HepG2 (cell line): ENCODE data around the gene BAHCC1. TPM values are rescaled to one million over a fixed set of nuclear protein-coding genes. Genes with fewer than 3 reads are reported as not detected.

Source experiments
- KDM6A ChIP-seq: IDR thresholded peaks from 2 replicates; pipeline ENCODE4 v1.6.1; 2016; ENCODE audit warnings: low read depth
- ZNF12 ChIP-seq: sonication (generic); formaldehyde crosslinking; IDR thresholded peaks from 2 replicates; pipeline ENCODE4 v1.5.0; 2020; ENCODE audit warnings: missing genetic modification reagents
- ZNF230 ChIP-seq: sonication (generic); formaldehyde crosslinking; IDR thresholded peaks from 2 replicates; pipeline ENCODE4 v1.4.0; 2020; ENCODE audit warnings: mild to moderate bottlenecking, missing genetic modification reagents
- polyA plus RNA-seq, 8 experiments: library from polyadenylated mRNA; depleted of rRNA in 3 of 8; stranded (reverse) in 7 of 8; unstranded in 1 of 8; fragments of >200 nt; fragmentation: Illumina TruSeq in 4 of 8; extraction: Trizol in 4 of 8; gene quantifications; 2 replicates each; pipeline versions ENCODE4 v1.2.1 to v1.2.3, GENCODE V29; 2011 to 2016; ENCODE audit warnings: low read depth in 4 of 8, missing spikeins in 1 of 8, mixed read lengths in 1 of 8; ENCODE audit not compliant: insufficient read depth in 1 of 8
- total RNA-seq, 5 experiments: library from RNA; depleted of rRNA; stranded (reverse); fragments of >200 nt; fragmentation: Illumina TruSeq; extraction: Trizol; gene quantifications; 2 replicates each; pipeline ENCODE4 v1.2.3, GENCODE V29; 2016; ENCODE audit warnings: low read depth in 1 of 5
- TF ChIP-seq, protein P1 (sequence below): IDR thresholded peaks from 2 replicates; pipeline ENCODE4 v1.4.0; 2020; ENCODE audit warnings: mild to moderate bottlenecking, missing genetic modification reagents
- TF ChIP-seq, protein P2 (sequence below): IDR thresholded peaks from 2 replicates; pipeline ENCODE4 v1.6.1; 2016; ENCODE audit warnings: low read depth, missing genetic modification reagents, missing compliant biosample characterization
- TF ChIP-seq, protein P3 (sequence below): sonication (generic); formaldehyde crosslinking; IDR thresholded peaks from 2 replicates; pipeline ENCODE4; 2020; ENCODE audit warnings: missing genetic modification reagents, mild to moderate bottlenecking, borderline replicate concordance
- TF ChIP-seq, protein P4 (sequence below): sonication (generic); formaldehyde crosslinking; IDR thresholded peaks from 2 replicates; pipeline ENCODE4 v1.4.0; 2020; ENCODE audit warnings: missing genetic modification reagents
- TF ChIP-seq, protein P5 (sequence below): sonication (generic); formaldehyde crosslinking; IDR thresholded peaks from 2 replicates; pipeline ENCODE4 v1.5.1; 2020; ENCODE audit warnings: missing genetic modification reagents, mild to moderate bottlenecking, borderline replicate concordance
- TF ChIP-seq, protein P6 (sequence below): sonication (generic); formaldehyde crosslinking; IDR thresholded peaks from 2 replicates; pipeline ENCODE4 v1.5.0; 2020; ENCODE audit warnings: mild to moderate bottlenecking, missing genetic modification reagents

BAHCC1 gene
- total and polyA plus RNA-seq, 2 of the 13 experiments (the other 11 are each of a cell fraction or from before 2014, with no cell fraction given): 1.4 to 1.7 TPM

DNA sequence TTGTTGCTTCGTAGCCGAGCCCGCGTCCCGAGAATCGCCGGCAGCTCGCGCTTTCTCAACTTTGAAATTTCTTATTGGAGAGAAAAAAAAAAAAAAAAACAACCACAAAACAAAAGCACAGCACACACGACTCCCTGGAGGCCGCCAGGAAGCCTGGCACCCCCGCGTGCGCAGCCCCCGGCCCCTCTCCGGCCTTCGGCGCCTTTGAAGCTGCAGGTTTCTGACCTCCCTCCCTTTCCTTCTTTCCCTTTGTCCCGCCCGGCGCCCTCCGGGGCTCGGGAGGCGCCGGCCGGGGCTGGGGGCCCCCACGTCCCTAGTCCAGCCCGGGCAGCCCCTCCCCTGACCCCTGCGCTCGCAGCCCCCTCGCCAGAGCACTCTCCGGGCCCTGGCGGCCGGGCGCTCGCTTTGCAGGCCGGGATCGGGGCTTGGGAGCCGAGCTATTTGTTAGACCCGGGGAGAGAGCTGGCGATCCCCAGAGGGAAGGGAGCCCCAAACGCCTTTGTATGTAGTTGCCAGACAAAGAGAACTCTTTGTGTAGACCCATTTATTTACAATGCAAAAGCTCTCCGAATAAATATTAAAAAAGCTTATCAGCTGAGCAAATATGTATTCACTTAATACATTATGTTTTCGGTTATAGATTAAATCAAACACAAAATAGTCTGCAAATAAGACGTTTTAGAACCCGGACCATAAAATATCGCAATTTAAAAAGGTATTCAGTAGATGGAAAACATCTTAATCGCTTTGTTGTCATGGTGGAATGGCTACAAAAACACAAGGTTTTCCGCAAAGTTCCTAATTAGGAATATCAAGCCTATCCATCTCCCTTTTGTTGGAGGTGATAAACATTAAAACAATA, 2.3 kb downstream of the BAHCC1 start (continued):
- TF ChIP-seq, protein P1, sequence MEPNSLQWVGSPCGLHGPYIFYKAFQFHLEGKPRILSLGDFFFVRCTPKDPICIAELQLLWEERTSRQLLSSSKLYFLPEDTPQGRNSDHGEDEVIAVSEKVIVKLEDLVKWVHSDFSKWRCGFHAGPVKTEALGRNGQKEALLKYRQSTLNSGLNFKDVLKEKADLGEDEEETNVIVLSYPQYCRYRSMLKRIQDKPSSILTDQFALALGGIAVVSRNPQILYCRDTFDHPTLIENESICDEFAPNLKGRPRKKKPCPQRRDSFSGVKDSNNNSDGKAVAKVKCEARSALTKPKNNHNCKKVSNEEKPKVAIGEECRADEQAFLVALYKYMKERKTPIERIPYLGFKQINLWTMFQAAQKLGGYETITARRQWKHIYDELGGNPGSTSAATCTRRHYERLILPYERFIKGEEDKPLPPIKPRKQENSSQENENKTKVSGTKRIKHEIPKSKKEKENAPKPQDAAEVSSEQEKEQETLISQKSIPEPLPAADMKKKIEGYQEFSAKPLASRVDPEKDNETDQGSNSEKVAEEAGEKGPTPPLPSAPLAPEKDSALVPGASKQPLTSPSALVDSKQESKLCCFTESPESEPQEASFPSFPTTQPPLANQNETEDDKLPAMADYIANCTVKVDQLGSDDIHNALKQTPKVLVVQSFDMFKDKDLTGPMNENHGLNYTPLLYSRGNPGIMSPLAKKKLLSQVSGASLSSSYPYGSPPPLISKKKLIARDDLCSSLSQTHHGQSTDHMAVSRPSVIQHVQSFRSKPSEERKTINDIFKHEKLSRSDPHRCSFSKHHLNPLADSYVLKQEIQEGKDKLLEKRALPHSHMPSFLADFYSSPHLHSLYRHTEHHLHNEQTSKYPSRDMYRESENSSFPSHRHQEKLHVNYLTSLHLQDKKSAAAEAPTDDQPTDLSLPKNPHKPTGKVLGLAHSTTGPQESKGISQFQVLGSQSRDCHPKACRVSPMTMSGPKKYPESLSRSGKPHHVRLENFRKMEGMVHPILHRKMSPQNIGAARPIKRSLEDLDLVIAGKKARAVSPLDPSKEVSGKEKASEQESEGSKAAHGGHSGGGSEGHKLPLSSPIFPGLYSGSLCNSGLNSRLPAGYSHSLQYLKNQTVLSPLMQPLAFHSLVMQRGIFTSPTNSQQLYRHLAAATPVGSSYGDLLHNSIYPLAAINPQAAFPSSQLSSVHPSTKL (CRISPR knock-in tag): peak; percentile 74
- TF ChIP-seq, protein P2, sequence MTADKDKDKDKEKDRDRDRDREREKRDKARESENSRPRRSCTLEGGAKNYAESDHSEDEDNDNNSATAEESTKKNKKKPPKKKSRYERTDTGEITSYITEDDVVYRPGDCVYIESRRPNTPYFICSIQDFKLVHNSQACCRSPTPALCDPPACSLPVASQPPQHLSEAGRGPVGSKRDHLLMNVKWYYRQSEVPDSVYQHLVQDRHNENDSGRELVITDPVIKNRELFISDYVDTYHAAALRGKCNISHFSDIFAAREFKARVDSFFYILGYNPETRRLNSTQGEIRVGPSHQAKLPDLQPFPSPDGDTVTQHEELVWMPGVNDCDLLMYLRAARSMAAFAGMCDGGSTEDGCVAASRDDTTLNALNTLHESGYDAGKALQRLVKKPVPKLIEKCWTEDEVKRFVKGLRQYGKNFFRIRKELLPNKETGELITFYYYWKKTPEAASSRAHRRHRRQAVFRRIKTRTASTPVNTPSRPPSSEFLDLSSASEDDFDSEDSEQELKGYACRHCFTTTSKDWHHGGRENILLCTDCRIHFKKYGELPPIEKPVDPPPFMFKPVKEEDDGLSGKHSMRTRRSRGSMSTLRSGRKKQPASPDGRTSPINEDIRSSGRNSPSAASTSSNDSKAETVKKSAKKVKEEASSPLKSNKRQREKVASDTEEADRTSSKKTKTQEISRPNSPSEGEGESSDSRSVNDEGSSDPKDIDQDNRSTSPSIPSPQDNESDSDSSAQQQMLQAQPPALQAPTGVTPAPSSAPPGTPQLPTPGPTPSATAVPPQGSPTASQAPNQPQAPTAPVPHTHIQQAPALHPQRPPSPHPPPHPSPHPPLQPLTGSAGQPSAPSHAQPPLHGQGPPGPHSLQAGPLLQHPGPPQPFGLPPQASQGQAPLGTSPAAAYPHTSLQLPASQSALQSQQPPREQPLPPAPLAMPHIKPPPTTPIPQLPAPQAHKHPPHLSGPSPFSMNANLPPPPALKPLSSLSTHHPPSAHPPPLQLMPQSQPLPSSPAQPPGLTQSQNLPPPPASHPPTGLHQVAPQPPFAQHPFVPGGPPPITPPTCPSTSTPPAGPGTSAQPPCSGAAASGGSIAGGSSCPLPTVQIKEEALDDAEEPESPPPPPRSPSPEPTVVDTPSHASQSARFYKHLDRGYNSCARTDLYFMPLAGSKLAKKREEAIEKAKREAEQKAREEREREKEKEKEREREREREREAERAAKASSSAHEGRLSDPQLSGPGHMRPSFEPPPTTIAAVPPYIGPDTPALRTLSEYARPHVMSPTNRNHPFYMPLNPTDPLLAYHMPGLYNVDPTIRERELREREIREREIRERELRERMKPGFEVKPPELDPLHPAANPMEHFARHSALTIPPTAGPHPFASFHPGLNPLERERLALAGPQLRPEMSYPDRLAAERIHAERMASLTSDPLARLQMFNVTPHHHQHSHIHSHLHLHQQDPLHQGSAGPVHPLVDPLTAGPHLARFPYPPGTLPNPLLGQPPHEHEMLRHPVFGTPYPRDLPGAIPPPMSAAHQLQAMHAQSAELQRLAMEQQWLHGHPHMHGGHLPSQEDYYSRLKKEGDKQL: peak; percentile 47; the same call in 1 of the 2 replicates
- TF ChIP-seq, protein P3, sequence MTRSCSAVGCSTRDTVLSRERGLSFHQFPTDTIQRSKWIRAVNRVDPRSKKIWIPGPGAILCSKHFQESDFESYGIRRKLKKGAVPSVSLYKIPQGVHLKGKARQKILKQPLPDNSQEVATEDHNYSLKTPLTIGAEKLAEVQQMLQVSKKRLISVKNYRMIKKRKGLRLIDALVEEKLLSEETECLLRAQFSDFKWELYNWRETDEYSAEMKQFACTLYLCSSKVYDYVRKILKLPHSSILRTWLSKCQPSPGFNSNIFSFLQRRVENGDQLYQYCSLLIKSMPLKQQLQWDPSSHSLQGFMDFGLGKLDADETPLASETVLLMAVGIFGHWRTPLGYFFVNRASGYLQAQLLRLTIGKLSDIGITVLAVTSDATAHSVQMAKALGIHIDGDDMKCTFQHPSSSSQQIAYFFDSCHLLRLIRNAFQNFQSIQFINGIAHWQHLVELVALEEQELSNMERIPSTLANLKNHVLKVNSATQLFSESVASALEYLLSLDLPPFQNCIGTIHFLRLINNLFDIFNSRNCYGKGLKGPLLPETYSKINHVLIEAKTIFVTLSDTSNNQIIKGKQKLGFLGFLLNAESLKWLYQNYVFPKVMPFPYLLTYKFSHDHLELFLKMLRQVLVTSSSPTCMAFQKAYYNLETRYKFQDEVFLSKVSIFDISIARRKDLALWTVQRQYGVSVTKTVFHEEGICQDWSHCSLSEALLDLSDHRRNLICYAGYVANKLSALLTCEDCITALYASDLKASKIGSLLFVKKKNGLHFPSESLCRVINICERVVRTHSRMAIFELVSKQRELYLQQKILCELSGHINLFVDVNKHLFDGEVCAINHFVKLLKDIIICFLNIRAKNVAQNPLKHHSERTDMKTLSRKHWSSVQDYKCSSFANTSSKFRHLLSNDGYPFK: no peak
- TF ChIP-seq, protein P4, sequence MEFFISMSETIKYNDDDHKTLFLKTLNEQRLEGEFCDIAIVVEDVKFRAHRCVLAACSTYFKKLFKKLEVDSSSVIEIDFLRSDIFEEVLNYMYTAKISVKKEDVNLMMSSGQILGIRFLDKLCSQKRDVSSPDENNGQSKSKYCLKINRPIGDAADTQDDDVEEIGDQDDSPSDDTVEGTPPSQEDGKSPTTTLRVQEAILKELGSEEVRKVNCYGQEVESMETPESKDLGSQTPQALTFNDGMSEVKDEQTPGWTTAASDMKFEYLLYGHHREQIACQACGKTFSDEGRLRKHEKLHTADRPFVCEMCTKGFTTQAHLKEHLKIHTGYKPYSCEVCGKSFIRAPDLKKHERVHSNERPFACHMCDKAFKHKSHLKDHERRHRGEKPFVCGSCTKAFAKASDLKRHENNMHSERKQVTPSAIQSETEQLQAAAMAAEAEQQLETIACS (CRISPR knock-in tag): no peak; the same call in 1 of the 2 replicates
- TF ChIP-seq ZNF12 (CRISPR knock-in tag) (no peak), ZNF230 (CRISPR knock-in tag) (no peak), KDM6A (CRISPR knock-in tag) (no peak; the same call in 1 of the 2 replicates)
- TF ChIP-seq, protein P5, sequence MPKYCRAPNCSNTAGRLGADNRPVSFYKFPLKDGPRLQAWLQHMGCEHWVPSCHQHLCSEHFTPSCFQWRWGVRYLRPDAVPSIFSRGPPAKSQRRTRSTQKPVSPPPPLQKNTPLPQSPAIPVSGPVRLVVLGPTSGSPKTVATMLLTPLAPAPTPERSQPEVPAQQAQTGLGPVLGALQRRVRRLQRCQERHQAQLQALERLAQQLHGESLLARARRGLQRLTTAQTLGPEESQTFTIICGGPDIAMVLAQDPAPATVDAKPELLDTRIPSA (CRISPR knock-in tag): no peak
- TF ChIP-seq, protein P6, sequence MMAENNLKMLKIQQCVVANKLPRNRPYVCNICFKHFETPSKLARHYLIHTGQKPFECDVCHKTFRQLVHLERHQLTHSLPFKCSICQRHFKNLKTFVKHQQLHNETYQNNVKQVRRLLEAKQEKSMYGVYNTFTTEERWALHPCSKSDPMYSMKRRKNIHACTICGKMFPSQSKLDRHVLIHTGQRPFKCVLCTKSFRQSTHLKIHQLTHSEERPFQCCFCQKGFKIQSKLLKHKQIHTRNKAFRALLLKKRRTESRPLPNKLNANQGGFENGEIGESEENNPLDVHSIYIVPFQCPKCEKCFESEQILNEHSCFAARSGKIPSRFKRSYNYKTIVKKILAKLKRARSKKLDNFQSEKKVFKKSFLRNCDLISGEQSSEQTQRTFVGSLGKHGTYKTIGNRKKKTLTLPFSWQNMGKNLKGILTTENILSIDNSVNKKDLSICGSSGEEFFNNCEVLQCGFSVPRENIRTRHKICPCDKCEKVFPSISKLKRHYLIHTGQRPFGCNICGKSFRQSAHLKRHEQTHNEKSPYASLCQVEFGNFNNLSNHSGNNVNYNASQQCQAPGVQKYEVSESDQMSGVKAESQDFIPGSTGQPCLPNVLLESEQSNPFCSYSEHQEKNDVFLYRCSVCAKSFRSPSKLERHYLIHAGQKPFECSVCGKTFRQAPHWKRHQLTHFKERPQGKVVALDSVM (CRISPR knock-in tag): no peak
